Measurements from ENCODE around the gene MS4A1.
"Not testable (repeated sequence)": the region's sequence is repeated elsewhere in the genome, so short reads cannot be mapped to it uniquely, and the experiment has no call there.

MS4A1 gene

GRCh38 chr11:60502221-60502775, 46.7 kb downstream of the MS4A1 start:
- no peak for DNase-seq (ENCODE audit: low read depth in 2 of 2)

DNA sequence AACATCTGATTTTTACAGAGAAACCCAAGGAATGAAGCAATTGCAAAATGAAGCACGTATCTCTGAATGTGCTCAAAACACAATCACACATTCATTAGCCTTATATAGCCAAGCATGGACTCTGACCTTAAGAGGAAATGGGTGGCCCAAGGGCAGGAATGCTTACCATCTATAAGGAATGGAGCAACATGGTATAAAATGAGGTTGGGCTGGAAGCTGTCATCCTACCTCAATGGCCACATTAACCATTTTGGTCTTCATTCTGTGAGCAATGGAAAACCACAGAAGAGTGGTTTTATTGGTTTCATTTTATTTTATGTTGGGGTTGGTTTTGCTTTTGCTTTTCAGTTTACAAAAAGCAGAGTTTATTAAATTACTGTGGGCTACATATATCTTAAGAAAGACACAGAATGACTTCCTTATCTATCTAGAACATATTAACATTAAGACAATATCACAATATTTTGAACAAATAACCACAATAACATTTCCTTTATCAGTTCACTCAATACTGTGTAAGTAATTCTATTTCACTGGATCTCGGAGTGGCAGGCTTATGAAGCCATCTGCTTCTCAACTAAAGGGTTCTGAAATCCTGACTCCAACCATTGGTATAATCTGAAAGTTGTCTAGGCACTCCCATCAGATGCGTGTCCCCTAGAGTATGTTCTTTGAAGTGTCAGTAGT, 48.7 kb downstream of the MS4A1 start:
- DNase-seq (ENCODE audit: low read depth in 2 of 2), result no peak

GRCh38 chr11:60509609-60510008, 54.0 kb downstream of the MS4A1 start:
- DNase-seq (ENCODE audit: low read depth in 2 of 2), result not testable (repeated sequence)

DNA sequence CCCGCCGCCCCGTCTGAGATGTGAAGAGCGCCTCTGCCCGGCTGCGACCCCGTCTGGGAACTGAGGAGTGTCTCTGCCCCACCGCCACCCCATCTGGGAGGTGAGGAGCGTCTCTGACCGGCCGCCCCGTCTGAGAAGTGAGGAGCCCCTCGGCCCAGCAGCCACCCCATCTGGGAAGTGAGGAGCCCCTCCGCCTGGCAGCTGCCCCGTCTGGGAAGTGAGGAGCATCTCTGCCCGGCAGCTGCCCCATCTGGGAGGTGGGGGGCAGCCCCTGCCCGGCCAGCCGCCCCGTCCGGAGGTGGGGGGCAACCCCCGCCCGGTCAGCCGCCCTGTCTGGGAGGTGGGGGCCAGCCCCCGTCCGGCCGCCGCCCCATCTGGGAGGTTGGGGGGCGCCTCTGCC, 54.6 kb downstream of the MS4A1 start:
- not testable (repeated sequence) for DNase-seq (ENCODE audit: low read depth in 2 of 2)

- DNase-seq (ENCODE audit: low read depth in 2 of 2), result no peak
Observed at GRCh38 chr11:60511393-60511792, 55.7 kb downstream of the MS4A1 start.

DNA sequence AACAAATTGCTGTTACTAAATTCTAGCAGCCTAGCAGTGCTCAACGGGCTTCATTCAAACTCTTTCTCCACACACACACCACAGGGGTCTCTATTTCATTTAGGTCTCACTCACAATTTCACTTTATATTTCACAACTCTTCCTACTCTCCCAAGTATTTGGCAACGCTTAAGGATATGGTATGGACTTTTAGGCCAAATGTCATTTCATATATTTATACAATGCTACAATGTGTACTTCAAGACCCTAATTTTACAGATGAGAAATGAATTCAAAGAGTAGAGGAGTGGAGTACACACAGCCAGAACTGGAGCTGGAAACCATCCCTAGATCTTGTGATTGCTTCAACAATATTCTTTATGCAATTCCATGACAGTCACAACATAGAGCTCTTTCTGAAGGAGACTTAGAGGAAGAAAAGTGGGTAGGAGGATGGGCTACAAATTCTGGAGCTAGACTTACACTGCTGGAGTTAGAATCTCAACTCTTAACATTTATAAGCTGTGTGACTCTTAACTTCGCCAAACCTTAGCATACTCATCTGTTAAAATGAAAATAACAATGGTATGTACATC, 57.1 kb downstream of the MS4A1 start:
- no peak for DNase-seq (ENCODE audit: low read depth in 2 of 2)

GRCh38 chr11:60513496-60514460, 58.1 kb downstream of the MS4A1 start:
- no peak for DNase-seq (ENCODE audit: low read depth in 2 of 2)

DNA sequence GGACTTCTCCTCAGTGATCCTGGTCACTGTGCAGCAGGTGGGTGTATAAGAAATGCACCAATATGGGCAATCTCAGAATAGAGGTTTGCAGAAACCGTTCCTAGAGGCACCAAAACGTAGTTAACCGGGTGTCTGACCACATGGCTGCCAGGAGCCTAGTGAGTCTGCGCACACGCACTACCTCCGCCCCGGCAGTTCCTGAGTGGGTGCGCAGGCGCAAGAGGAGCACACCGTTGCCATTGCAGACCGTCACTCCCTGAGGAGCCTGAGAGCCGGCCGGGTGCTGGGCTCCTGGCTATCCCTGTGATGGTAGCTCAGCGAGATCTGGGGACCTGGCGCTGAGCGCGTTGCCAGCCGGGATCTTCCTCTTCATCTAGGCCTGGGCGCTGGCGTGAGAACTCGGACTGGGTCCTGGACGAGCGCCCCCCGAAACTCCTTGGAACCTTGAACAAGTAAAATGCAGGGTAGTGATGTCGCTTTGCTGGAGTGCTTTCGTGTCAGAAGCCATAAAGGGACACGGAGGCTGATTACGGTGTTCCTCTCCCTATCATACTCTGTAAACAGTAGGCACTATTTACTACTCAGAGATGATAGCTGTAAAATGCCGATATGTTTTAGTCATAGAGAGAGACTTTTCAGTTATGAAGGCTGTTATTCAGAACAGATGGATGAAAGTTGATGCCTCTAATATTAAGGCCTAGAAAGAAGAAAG, 59.7 kb downstream of the MS4A1 start, which contains the start of gene MS4A13:
Gene MS4A13 (plus strand): TSS at position 249 of the 712 bp plus-strand sequence. CDS start 2,692 bp downstream, outside the sequence.
- no peak for DNase-seq (ENCODE audit: low read depth in 2 of 2)
